DMS79 treated with DMSO at 0.1 percent for 48 hours (cell line): Measurements from ENCODE around the gene INPP5A.
A peak's percentile ranks its signal among the peaks of the same experiment; 100 is the strongest.

ENCODE experiments used
- DNase-seq: peaks from one replicate; lab custom pipeline; 2025; lab: John Stamatoyannopoulos, UW

INPP5A gene

DNA sequence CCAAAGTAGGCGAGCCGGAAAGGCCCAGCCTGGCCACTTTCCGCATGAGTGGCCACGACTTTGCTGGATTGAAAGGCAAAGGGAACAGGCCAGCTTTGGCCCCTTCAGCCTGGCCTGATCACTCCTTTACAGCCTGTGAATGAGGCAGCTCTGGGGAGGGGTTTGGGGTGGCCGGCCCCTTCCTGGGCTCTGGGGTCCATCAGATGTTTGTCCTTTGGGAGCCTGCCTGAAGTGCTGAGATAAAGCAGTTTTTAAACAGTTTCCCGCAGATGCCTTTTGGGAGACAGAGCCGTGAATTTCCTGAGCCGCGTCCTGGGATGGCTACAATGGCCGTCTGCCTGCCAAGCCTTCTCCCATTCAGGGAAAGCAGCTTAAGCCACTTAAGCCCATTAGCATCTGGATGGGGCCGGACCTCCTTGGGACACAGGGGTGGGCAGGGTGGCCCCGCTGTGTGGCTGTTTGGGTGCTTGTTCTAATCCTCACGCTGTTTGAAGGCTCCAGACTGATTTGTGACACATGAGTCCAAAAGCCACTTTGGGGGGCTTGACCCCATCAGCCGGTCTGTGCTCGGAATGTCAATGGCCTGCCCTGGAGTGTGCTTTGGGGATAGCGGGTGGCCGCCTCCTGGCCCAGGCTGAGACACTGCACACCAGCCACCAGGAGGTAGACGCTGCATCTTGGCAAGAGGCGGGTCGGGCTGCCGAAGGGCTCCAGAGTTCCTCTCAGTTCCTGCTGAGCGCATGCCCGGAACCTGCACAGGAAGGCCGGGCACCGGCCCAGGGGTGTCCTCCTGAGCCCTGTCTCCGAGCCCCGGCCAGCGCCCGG is 209.4 kb downstream of the INPP5A start:
- no peak for DNase-seq

GRCh38 chr10:132748135-132748534 is 210.5 kb downstream of the INPP5A start:
- no peak for DNase-seq

- peak; percentile 0 for DNase-seq
Observed at GRCh38 chr10:132748545-132749370, 211.2 kb downstream of the INPP5A start.

GRCh38 chr10:132749371-132749795 is 211.8 kb downstream of the INPP5A start:
- DNase-seq: peak; percentile 26

DNA sequence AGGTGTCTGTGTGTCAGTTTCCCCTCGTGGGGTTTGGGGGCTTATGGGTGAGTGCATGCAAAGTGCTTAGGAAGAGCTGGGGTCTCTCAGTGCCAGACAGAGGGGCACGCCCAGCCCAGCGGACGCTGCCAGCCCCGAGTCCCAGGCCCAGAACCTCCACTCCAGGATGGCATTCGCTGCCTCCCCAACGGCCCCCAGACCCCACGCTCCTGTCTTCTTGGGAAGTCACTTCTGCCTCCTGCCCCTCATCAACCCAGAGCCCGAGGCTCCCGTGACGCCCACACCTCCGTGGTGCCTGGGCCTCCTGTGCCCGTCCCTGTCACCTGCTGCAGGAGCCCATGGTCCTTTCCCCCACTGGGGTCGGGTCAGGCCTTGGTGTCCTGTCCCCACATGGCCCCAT is 213.3 kb downstream of the INPP5A start:
- DNase-seq: no peak

- no peak for DNase-seq
Observed at GRCh38 chr10:132752378-132752777, 214.8 kb downstream of the INPP5A start.

DNA sequence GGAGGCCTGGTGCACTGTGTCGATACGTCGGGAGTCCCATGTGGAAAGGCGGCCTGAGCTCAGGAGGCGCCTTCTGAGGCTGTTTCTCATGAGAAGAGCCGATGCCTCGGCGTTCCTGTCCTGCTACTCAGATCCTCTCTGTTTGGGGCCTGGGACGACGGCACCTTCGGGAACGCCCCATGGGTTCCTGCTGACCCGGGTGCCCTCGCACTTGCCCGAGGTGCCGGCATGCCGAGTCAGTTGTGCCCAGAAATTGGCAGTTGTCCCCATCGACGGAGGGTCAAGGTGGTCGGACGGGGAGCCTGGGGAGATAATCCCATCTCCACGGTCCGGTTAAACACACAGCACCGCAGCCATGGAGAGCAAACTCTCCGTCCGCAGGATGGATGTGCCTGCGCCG is 215.4 kb downstream of the INPP5A start:
- DNase-seq: no peak

GRCh38 chr10:132753596-132753995 is 216.0 kb downstream of the INPP5A start:
- no peak for DNase-seq

- DNase-seq: no peak
Observed at GRCh38 chr10:132754071-132754470, 216.5 kb downstream of the INPP5A start.

- DNase-seq: no peak
Observed at GRCh38 chr10:132755166-132755711, 217.7 kb downstream of the INPP5A start.

DNA sequence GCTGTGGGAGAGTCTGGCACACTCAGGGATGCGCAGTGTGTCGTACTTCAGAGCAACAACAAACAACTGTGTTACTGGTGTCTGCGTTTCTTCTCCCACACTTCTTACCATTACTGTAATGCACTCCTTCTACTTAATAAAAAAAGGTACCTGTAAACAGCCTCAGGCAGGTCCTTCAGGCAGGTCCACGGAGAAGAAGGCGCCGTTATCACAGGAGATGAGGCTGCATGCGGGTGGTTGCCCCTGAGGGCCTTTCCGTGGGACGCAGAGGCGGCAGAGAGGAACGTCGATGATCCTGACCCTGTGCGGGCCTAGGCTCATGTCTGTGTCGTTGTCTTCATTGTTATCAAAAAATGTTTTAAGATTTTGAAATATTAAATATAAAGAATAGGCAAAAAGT is 219.0 kb downstream of the INPP5A start:
- no peak for DNase-seq

DNA sequence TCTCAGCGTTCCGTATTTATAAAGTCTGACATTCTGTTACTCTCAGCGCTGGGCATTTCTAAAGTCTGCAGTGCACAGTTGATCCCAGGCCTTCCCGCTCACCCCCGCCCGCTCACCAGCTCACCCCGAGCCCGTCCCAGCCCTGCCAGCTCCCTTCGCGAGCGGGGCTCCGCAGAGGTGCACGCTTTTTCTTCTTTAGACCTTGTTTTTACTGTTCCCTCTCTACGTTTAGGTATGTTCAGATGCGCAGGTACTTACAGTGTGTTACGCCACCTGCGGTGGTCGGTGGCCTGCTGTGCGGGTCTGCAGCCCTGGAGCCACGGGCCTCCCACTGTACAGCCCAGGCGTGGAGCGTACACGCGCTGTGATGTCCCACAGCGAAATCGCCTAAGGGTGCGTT is 219.6 kb downstream of the INPP5A start:
- DNase-seq: no peak

DNA sequence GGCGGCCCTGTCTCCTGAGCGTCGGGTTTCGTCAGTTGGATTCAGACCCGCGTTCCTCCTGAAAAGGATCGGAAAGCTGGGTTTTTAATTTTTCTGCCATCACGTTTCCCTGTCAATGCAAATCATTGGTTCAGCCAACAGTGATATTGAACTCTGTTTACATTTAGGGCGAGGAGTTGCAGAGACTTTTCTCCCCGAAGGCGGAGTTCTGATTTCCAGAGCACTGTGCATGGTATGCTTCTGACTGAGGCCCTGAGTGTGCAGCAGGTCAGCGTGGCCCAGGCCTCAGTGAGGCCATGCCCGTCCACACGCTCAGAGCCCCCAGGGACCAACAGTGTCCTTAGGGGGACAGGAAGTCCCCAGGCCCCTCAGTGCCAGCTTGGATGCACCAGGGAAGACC is 221.3 kb downstream of the INPP5A start:
- DNase-seq: no peak

DNA sequence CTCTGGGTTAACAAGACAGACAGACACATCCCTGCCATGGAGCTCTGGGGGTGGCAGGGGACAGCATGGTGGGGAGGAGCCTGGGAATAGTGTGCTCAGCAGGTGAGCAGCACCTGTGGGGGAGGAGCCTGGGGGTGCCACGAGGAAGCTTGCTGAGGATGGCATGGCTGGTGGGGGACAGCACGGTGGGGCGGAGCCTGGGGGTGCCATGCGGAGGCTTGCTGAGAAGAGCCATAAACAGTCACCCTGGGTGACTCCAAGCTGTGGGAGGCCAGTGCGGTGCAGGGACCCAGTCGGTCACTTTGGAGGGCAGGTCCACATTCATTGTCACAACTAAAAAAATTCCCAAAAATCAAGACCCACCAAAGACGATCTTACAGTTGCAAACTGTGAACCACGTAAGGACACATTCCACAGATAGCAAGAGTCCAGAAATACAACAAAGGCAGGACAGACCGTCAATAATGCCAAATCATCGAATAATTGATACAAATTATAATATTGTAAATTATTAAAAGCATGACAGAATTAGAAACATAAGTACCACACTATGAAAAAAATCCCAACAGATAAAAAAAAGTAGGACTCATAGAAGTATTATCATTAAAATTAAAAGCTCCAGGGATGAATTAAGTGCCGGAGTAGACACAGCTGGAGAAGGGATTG is 223.9 kb downstream of the INPP5A start:
- no peak for DNase-seq

- no peak for DNase-seq
Observed at GRCh38 chr10:132762267-132762666, 224.7 kb downstream of the INPP5A start.

DNA sequence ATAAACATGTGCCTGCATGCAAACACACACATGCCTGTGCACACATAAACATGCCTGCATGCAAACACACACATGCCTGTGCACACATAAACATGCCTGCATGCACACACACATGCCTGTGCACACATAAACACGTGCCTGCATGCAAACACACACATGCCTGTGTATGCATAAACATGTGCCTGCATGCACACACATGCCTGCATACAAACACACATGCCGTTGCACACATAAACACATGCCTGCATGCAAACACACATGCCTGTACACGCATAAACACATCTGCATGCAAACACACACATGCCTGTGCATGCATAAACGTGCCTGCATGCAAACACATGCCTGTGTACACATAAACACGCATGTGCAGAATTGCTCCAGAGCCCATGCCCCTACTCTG is 226.0 kb downstream of the INPP5A start:
- no peak for DNase-seq

DNA sequence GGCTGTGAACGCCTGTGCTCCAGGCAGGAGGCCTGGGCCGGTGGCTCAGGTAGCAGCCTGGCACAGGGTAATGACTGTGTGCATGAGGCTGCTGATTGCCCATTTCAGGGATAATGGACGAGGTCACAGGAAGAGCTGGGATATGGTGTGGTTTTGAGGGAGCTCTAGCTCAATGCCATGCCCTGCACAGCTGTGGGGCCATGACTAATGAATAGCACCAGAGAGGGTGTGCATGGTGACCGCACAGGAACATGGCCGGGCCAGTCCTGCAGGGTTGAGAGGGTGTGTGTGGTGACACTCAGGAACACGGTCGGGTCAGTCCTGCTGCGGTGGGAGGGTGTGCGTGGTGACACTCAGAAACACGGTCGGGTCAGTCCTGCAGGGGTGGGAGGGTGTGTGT is 226.5 kb downstream of the INPP5A start:
- no peak for DNase-seq

DNA sequence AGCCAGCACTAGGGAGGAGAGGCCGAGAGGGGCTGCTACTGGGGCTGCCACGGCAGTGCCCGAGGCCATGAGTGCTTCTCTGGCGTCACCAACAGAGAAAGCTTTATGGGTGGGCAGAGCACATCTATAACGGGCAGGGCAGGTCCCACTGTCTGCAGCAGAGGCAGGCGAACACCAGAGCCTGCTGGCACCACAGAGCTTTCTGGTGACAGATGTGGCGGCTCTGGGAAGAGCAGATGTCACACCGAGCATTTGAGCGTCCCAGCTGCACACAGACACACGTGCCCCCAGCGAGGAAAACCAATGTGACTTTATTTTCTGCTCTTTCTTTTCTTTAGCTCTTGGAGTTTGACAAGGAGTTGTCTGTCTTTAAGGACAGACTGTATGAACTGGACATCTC is 227.8 kb downstream of the INPP5A start:
- no peak for DNase-seq

DNA sequence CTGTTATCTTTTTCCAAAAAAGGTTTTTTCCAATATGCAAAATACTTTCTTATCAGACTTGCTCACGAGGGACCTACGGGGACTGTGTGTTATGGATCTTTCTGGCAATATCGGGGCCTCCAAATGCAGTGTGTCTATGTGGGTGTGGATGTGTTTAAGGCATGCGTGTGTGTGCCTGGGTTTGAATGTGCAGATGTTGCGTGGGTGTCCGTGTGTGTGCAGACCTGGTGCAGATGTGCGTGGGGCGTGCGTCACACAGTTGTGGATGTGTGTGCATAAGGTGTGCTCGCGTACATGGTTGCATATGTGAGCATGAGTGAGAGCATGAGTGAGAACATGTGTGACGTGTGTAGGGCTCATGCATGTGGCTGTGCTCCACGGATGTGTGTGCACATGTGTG is 228.7 kb downstream of the INPP5A start:
- DNase-seq: no peak

DNA sequence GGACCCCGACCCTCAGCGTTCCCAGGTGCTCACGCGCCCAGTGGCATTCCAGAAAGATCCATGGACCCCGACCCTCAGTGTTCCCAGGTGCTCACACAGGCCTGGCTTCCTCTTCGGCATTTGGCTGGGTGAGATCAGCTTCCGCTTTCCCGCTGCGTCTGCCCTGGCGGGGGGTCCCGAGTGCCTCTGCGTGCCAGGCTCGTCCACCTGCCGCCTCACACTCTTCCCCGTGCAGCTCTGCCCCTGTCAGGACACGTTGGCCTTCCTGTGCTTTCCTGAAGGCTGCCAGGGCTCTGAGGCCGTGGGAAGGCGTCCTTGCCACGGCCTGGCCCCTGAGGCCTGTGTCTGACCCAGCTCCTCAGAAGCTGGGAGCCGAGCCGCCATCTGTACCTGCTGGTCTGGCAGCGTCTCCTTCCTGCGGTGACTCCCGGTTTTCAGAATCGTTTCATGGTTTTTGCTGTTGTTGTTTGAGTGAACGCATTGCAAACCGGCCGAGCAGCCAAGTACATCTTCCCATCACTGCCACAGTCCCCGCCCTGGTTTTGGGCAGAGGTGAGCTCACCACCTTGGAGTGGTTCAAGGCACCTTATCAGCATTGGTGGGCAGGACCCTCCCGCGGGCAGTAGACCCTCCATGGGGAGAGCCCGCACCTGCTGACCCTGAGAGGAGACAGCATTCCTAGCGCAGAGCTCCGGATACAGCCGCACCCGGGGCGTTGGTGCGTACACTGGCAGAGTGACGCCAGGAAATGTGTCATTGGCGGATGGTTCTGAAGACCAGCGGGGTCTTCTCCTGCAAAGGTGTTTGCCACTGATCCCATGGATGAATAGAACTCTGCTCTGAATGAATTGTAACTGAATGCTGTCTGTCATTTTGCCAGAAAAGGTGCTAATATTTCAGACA is 231.0 kb downstream of the INPP5A start:
- DNase-seq: no peak
